Measurements from ENCODE around the gene GHR. TPM values are rescaled to one million over a fixed set of nuclear protein-coding genes. Genes with fewer than 3 reads are reported as not detected.

Gene GHR
- total and polyA plus RNA-seq, 2 donors (not counting 3 experiments of a cell fraction or from before 2014, with no cell fraction given), result 0.27 to 0.28 TPM

- Histone ChIP-seq H3K4me2 (ENCODE audit: insufficient read depth, low read length) (no peak overlapping the region), H3K4me1 (ENCODE audit: control insufficient read depth, extremely low read depth, insufficient read depth, low read length) (no peaks in the 10 kb centered on the region), H4K20me1 (replicated peaks; ENCODE audit: control insufficient read depth, extremely low read depth, insufficient read depth, low read length) (no peaks in the 10 kb centered on the region), H3K79me2 (ENCODE audit: control insufficient read depth, insufficient read depth, low read length) (no peaks in the 10 kb centered on the region), H3K9ac (replicated peaks; ENCODE audit: extremely low read depth, insufficient read depth, low read length) (no peak overlapping the region), H3K27me3 (ENCODE audit: control insufficient read depth in 2 of 2, insufficient read depth in 2 of 2, low read length in 2 of 2) (no peaks in the 10 kb centered on the region), H3K27ac (ENCODE audit: insufficient read depth, low read depth, low read length) (no peak overlapping the region), H3K36me3 (ENCODE audit: control insufficient read depth in 2 of 2, extremely low read depth in 1 of 2, insufficient read depth in 2 of 2, low read length in 2 of 2) (no peaks in the 10 kb centered on the region), H3K9me1 (replicated peaks; ENCODE audit: control insufficient read depth, extremely low read depth, insufficient read depth, low read length) (no peaks in the 10 kb centered on the region), H3K9me3 (replicated peaks; ENCODE audit: control insufficient read depth, insufficient read depth, low read length) (no peaks in the 10 kb centered on the region), H2AFZ (ENCODE audit: low read depth, low read length) (no peak overlapping the region), H3K4me3 (replicated peaks in 1 of 3; ENCODE audit: insufficient read depth in 1 of 3, low read depth in 1 of 3, low read length in 3 of 3) (no peak overlapping the region)
- dilution Hi-C loops (cut with MboI; ENCODE audit: extremely low pct_ligation_motif_present, low sequenced_read_pairs), result no loop called here
- FAIRE-seq (no peak), DNase-seq (ENCODE audit: low read depth, low spot score) (no peak)
- TF ChIP-seq CTCF (IDR thresholded peaks at IDR 0.05; ENCODE audit: extremely low read depth in 1 of 2, insufficient read depth in 1 of 2, low read depth in 1 of 2, low read length in 2 of 2) (no peak), MYC (IDR thresholded peaks at IDR 0.05; ENCODE audit: low read depth, low read length) (no peak), POLR2AphosphoS5 (IDR thresholded peaks at IDR 0.05; ENCODE audit: insufficient read depth, low read depth, low read length) (no peak), JUN (IDR thresholded peaks at IDR 0.05; ENCODE audit: borderline replicate concordance, insufficient read depth, insufficient read length, low read depth) (no peak), POLR2A (IDR thresholded peaks at IDR 0.05; ENCODE audit: low read depth, low read length) (no peak), MAX (IDR thresholded peaks at IDR 0.05; ENCODE audit: insufficient read depth, insufficient read length) (no peak), EZH2 (IDR thresholded peaks at IDR 0.05; ENCODE audit: borderline replicate concordance, low read depth, low read length, severe bottlenecking) (no peak), FOS (IDR thresholded peaks at IDR 0.05; ENCODE audit: borderline replicate concordance, insufficient read depth, low read length) (no peak), GATA2 (IDR thresholded peaks at IDR 0.05; ENCODE audit: insufficient read depth, insufficient read length, low read depth, low read length) (no peak)
- POLR2A ChIA-PET, result no interaction called here
- CTCF ChIA-PET, result no interaction called here
- no TSS peak for BruUV-seq (replicated peaks)
- intact Hi-C loops (cut with micrococcal nuclease), result no loop called here
Observed at GRCh38 chr5:42552597-42552996, 129.4 kb downstream of the GHR start.
